8988T (cell line): ENCODE data around the gene ACSS1.

Source experiments
- DNase-seq: peaks from one replicate; pipeline ENCODE4 v3.0.0; 2011

The ACSS1 gene

DNA sequence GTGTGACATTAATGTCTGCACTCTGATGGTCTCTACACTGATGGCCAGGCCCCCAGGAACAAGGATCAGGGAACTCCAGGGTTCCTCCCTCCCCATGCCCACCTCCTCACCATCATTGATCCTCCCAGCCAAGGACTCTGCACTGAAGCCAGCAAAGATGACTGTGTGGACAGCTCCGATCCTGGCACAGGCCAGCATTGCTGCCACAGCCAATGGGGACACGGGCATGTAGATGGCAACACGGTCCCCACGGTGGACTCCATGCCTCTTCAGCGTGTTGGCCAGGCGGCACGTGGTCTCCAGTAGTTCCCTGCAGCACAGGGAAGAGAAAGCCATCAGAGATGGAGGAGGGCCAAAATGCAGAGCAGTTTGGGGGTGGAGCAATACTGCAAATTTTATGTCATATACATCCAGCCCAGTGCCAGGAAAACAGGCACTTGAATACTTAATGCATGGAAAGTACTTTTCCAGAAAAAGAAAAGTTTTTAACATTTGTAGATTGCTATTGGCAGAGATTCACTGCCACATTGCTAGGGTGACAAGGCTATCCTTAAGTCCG, 27.2 kb downstream of the ACSS1 start:
- no peak for DNase-seq

DNA sequence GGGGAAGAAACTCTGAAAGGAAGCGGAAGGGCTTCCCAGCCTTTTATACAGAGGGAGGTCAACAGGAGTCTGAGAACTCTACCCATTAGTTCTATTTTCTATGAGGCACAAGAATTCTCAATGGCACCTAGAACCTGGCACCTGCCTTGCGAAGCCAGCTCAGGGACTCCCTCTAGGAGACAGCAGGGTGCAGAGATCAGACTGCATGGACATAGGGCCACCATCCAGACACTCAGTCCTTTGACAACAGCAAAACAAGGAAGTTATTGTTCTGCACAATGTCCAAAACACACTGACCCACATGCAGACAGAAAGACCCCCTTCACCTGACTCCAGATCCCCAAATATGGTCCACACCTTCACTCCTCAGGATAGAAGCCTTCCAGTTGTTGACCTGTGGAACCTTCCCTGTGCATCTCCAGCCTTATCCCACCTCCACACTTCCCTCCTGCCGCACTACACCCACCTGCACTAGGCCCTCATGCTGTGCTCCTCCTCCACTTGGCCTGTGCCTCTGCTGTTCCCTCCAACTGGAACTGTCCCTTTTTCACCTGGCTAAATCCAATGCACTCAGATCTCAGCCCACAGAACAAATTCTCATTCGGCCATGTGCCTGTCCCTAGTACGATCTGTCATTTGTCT, 27.8 kb downstream of the ACSS1 start:
- DNase-seq, result no peak

DNA sequence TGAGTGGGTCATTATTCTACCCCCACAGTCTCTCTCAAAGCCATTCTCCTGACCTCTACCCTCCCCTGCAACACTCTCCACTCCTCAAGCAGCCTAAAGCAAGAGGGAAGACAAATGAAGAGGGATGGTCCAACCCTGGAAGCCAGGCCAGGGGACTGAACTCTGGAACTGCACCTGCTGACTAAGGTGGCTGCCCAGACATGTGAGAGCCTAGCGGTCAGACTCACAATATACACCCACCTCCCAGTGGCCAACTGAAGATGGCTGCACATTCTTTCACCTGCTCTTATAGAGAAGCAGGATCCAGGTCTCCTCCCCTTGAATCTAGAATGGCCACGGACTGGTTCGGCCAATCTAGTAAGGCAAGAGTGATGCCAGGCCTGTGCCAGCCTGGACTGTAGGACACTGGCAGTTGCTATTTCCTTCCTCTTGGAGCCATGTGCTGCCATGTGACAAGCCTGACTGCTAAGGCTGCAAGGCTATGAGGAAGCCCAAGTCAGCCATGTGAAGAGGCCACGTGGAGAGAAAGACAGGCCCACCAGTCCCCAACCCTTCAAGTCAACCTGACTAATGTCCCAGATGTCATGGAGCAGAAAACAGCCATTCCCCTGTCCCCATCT, 31.8 kb downstream of the ACSS1 start:
- DNase-seq, result no peak

DNA sequence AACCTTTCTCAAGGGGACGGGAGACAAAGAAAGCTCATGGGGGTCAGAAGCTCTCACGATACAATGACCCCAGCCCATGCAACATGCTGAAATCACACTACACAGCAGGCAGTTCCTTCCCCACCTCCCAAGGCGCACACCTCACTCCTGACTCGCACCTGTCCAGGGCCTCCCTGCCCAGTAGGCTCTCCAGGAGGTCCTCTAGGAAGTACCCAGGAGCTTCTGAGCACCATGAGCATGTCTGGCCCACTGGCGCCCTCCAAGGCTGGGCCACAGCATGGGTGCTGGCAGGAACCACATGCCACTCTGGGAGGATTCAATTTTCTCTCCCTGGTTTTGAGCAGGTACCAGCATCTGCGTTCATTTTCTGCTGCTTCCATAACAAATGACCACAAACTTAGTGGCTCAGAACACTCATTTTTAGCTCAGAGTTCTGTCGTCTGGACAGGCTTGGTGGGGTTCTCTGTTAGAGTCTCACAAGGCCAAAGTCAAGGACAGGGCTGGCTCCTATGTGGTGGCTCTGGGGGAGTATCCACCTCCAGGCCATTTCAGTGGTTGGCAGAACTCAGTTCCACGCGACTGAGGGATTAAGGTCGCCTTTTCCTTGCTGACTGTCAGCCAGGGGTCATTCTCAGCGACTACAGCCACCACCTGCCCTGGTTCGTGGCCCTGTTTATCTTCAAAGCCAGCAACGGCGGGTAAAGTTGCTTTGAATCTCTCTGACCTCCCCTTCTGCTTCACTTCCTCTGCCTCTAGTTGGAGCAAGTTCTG, 32.7 kb downstream of the ACSS1 start:
- no peak for DNase-seq

DNA sequence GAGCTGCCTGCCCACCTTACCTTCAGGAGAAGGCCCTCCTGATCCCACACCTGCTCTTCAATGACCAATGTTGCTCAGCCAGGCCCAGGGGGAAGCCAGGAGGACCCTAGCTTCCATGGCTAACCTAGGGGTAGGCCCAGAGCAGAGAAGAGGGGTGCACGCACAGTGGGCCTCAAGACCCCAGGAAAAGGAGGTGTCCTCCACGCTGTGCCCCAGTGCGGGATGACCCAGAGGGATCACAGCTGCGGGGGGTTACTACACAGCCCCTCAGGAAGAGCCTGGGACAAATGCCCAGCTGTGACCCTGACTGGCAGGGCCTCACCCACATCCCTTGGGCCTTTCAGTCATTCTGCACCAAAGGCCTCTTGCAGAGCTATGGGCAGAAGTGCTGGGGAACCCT, 33.8 kb downstream of the ACSS1 start:
- no peak for DNase-seq

DNA sequence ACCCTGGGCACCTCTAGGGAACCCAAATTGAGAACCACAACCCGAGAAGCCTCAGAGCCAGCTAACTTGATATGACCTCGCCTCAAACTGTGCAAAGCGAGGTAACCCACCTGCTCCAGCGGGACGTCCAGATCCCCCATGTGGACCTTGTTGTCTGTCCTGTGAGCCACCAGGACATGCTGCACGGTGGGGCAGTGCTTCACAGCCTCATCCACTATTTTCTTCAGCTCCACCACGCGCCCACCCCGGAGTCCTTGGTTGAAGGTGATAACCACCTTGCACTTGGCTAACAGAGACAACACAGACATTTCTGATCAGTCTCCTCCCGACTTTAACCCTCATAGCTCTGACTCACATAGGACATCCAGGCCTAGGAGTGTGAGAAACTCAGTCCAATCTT, 34.6 kb downstream of the ACSS1 start:
- DNase-seq, result no peak

DNA sequence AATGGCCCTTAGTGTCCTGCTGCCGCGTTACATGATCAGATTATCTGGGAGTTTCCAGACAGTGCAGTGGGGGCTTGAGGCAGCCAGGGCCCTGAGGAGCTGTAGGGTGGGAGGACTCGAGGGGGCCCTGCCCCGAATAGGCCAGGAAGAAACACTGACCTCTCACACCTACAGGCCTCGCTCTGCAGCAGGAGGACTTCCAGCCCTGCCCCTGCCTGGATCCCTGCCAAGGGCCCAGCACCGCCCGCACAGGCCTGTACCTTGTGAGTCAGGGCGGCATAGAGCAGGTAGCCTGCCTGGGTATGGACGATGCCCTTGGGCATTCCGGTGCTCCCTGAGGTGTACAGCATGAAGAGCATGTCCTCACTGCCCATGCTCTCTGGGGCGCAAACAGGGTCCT, 35.3 kb downstream of the ACSS1 start:
- no peak for DNase-seq

DNA sequence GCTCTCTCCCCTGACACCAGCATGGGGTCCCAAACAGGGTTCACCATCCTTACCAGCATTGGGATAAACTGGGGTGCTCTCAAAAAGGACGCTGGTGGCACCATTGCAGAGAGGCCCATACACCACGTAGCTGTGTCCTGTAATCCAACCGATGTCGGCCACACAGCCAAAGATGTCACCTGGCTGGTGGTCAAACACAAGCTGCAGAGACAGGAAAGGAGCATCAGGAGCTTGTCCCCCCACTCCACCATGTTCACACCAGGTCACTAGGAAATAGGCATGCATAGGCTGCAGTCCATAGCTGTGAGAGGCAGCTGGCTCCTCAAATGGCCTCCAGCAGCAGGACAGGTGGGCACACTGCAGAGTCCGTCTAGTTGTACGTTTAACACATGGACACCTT, 36.6 kb downstream of the ACSS1 start:
- DNase-seq, result no peak

DNA sequence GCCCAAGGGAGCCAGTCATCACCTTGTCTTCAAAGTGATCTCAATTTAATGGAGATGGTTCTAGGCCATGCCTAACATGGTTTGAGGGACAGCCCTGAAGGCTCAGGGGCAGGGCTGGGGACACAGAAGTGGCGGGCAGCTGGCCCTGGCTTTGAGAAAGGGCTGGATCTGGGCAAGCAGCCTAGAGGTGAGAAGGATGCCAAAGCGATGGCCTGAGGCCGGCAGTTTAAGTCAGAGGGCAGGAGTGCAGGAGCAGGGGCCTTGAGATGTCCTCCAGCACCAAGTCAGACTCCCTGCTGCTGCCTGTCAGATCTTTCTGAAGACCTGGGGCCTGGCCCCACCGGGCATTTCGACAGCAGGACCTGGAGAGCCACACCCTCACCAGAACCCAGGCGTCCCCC, 37.0 kb downstream of the ACSS1 start:
- no peak for DNase-seq

DNA sequence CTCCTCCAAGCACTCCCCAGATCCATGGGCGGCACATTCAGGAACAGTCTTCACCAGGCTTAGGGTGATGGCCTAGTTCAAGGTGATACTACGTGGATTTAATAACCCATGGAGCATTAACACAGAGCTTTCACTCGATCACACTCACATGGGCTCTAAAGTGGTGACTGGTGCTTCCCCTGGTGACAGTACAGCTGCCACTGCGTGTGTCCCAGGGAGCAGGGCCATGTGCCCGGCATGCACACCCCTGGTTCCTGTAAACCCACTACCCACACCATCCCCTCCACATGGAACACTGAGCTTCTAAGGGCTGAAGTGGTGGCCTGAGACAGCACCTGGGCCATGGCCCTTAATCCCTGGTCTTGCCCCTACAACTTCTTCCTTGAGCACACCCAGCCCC, 37.6 kb downstream of the ACSS1 start:
- no peak for DNase-seq

DNA sequence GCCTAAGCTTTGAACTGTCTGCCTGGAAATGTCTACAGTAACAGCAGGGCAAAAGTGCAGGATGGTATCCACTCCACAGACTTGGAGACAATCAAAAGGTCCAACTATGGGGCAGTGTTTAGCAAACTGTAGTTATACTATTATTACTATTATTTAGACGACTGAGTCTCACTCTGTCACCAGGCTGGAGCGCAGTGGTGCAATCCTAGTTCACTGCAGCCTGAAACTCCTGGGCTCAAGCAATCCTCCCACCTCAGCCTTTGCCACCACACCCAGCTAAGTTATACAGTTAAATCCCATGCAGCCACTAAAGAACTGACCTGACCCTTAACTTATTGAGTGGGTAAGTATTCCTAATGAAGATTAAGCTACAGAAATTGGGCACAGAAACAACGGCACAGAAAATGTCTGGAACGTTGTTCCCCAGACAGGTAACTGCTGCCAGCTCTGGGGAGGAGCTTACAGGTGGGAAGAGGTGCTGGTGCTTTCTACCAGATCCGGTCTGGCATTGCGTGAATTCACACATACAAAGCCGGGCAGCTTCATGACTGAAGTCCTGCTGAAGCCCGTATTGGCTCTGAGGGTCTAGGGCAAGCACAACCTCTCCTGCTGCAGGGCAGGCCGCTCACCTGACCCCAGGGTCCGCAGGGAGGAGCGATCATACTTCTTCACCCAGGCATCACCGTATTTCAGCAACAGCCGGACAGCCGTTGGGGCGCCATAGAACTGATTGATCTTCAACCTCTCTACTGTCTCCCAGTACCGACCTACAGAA, 38.4 kb downstream of the ACSS1 start:
- no peak for DNase-seq

DNA sequence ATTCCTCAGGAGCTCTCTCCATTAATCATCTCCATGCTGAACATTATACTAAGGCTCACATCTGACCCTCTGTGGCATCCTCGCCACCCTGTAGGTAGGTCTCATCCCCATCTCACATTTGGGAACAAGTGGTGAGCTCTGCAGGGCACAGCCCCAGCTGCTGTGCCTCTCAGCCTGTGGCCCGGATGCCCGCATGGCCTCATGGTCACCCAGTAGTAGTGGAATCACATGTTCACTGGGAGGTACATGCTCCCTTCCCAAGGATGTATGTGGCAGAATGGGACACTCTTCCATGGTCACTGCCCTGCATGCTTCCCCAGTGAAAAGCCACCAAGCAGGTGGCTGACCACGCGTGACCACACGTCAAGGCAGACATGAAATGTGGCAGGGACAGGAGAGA, 39.1 kb downstream of the ACSS1 start:
- DNase-seq, result no peak

DNA sequence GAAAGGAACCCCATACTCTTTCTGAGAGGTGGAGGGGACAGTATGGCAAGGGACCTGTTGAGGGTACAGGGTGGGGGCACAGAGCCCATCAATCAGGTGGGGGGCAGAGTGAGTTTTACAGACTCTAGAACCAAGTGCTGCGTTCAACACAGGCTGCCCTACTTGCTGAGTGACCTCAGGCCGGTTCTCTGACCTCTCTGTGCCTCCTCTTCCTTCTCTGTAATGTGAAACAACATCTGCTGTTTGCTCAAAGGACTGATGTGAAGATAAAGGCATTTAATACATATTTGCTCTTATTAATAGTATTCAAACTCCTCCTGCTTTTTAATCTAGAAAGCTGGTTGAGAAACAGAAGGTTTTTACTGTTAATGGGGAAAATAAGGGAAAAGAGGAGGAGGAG, 39.5 kb downstream of the ACSS1 start:
- DNase-seq, result no peak

DNA sequence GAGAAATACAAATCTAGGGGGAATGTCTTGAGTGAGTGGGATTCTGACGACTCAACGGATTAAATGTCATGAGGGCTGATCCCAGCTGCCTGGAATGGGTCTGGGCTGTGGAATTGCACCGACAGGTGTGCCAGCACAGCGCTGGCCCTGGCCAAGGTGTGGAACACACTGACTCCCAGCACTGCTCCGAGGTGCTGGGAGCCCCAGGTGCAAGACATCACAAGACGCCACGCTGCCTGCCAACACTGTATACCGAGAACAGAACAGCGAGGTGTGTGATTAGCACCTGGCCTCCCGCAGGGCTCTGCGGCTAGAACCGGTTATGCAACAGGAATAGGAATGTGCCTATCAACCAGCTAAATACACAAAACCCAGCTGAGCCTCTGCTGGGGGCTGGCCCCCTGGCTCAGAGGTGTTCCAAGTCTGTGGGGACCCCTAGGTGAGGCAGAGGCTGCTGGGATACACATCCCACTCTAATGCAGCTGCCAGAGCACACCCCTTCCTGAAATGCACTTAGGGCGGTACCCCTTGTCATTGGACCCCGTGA, 40.6 kb downstream of the ACSS1 start:
- no peak for DNase-seq

DNA sequence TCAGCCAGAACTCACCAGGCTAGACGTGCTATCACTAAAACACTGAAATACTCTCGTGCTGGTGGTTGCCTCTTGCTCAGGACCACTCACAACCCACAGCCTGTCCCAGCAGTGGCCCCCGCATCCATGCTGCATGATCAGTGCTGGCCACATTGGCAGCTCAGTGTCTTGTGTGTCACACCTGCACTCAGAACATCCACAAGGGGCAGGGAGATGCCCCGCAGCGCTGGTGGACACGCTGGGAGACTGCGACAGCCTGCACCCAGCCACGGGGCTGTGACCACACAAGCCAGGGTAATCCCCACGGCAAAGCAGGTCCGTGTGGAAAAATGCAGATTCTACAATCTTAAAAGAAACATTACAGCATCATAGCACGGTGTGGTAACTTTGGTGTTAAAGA, 41.5 kb downstream of the ACSS1 start:
- no peak for DNase-seq

DNA sequence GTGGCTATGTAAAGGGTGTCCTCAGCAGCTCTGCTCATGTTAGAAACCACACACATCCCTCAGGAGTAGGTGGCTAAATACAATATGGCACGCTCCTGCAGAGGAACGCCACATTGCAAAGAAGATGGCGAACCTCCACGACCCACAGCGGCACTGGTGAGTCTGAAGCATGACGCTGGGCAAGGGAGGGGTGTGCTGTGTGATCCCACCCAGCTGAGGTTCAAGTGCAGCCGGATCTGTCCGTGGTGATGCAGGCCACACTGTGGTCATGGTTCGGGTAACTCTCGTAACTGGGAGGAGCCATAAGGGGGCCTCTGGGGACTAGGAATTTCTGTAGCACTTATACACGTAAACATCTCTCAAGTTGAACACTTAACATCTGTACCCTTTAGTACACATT, 42.0 kb downstream of the ACSS1 start:
- DNase-seq, result no peak

DNA sequence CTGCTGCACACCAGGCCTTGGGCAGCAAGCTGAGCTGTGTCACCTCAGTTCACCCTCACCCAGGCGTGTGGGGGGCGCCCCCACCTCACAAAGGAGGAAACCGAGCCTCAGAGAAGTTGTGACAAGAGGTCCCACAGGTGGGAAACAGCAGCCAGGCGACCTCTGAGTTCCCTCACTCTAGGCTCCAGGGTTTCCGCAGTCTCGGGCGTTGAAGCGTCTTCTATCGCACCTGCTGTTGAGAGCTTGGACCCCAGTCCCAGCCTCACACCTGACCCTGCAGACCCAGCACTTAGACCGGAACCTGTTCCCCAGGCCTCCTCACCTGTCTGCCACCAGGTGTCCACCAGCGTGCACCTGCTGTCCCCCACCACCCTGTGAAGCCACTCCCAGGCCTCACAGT, 43.1 kb downstream of the ACSS1 start:
- no peak for DNase-seq

DNA sequence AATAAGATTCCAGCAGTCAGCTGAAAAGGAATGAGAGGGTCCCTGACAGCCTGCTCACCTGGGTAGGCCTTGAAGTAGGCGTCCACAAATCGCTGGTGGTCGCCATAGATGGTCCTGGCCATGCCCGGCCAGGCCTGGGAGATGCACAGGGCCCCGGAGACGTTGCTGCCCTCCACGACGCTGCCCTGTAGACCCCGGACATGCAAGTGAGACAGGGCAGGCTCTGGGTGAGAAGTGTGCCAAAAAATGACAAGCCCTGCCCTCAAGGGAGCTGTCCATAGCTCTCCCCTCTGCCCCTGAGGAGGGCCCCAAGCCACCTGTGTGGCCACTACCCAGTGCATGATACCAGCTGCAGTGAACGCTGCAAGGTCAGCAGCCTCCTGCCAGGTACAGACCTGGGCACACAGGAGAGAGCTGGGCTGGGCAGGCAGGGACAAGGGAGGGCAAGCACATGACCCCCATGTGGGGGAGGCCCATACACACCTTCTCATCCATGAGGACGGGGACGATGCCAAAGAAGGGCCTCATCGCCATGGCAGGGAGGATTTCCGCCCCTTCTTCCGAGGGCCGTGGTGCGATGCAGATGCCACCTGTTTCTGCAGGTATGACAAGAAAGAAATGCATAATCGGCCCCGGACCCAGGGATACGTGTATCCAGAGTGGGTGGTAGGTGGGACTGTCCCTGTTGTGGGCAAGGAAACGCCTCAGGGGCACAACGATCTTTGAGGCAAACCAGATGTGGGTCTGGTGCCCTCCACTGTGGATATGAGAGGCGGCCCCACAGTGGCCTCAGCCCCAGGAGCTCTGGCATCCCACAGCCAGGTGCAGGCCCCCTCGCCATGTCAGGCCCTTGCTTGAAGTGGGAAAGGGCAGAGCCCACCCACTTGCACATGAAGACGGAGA, 44.2 kb downstream of the ACSS1 start:
- DNase-seq, result no peak

DNA sequence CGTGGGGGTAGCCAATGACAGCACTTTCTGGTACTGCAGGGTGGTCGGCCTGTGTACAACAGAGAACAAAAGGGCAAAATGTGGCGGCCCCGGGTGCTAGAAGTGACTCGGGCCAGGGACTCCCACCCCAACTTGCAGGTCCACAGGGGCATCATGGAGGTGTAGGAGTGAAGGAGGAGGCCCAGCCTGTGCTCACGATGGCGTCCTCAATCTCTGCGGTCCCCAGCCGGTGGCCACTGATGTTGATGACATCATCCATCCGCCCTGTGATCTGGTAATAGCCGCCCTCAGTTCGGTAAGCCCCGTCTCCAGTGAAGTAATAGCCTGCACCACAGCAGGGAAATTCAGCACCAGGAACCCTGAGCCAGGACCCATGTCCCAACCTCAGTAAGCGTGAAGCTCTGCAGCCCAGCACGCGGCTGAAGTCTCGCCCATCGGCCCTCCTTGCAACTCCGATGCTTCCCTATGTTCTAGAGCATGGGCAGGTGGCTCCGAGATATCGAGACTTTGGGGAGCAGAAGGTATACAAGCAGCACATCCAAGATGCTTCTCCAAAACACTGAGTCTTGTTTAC, 45.2 kb downstream of the ACSS1 start:
- no peak for DNase-seq

DNA sequence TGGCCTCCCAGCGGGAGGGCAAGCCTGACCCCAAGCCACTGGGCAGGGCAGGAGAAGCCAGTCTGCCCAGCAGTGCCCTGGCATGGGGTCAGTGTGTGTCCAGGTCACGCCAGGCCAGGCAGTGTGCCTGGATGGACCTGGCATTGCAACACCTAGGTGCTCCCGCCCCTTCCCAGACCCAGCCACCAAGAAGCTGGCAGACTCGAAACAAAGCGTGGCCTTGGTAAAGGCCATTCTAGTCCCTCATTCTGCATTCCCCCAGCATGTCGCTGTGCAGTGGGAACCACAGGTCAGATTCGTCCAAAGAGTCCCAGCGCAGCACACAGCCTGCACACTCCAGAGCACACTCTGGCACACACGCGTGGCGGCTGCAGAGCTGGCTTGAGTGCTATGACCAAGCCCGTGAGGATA, 46.1 kb downstream of the ACSS1 start:
- DNase-seq, result no peak

DNA sequence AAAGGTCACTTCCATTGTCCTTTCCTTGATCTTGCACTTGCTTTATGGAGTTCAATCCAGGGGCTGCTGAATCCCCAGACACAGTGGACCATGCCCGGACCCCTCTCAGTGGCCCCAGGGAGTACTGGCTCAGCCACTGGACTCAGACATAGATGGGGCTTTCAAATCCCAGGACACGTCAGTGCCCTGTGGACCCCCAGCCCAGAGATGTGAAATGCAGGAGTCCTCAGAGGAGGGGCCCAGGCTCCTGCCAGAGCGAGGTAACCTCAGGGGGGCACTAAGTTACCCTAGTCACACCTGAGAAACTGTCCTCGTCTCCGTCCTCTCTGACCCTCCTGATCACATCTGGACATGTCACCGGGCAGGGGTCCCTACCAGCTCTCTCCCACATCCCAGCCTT, 46.7 kb downstream of the ACSS1 start:
- no peak for DNase-seq
